Neural cell (in vitro differentiated cells): Measurements from ENCODE around the gene FAM98B.

Experiments used
- CTCF ChIP-seq: fragments of 450-650 bp; IDR thresholded peaks from 2 replicates; pipeline ENCODE4 v1.5.1; 2014; ENCODE audit warnings: antibody characterized with exemption, mild to moderate bottlenecking, moderate library complexity; ENCODE audit not compliant: poor library complexity, severe bottlenecking
- EZH2 ChIP-seq: fragments of 200-600, 300-800 bp; shearing (Covaris generic), sonication (generic); IDR thresholded peaks from 2 replicates; pipeline ENCODE4 v1.6.1; 2014; ENCODE audit warnings: antibody characterized with exemption, low read length, borderline replicate concordance, mild to moderate bottlenecking; ENCODE audit not compliant: insufficient read depth, poor library complexity, severe bottlenecking

- TF ChIP-seq EZH2, result no peak
- no peak for TF ChIP-seq CTCF
Measured at GRCh38 chr15:38487378-38487777, 33.5 kb downstream of the FAM98B start.
